CD4-positive, alpha-beta T cell treated with Interleukin-21 for 1 hour (primary cell): ENCODE data around the gene DDN.

Source experiments
- DNase-seq: peaks from one replicate; pipeline ENCODE4 v3.0.0-alpha.2; 2020

Gene DDN

GRCh38 chr12:49010092-49010668 is 11.0 kb upstream of the DDN start:
- DNase-seq, result no peak

GRCh38 chr12:49008943-49009342 is 9.8 kb upstream of the DDN start:
- DNase-seq, result no peak

- no peak for DNase-seq
Measured at GRCh38 chr12:49000346-49000745, 1.2 kb upstream of the DDN start.

- DNase-seq, result peak; percentile 30
Measured at GRCh38 chr12:48998497-48999353, 450 bp downstream of the DDN start.

GRCh38 chr12:48997719-48998496 is 1.3 kb downstream of the DDN start:
- DNase-seq, result peak; percentile 39

- DNase-seq, result peak; percentile 67
Measured at GRCh38 chr12:48996794-48997718, 2.1 kb downstream of the DDN start.

GRCh38 chr12:48995086-48995879 is 3.9 kb downstream of the DDN start:
- peak; percentile 59 for DNase-seq

GRCh38 chr12:48994224-48995085 is 4.7 kb downstream of the DDN start:
- DNase-seq, result no peak

GRCh38 chr12:48993787-48994186 is 5.4 kb downstream of the DDN start:
- DNase-seq, result no peak

GRCh38 chr12:48991247-48992050 is 7.7 kb downstream of the DDN start:
- DNase-seq, result no peak

- no peak for DNase-seq
Measured at GRCh38 chr12:48990552-48990951, 8.6 kb downstream of the DDN start.

GRCh38 chr12:48988030-48988649 is 11.0 kb downstream of the DDN start:
- DNase-seq, result peak; percentile 75

- DNase-seq, result no peak
Measured at GRCh38 chr12:48986720-48987291, 12.4 kb downstream of the DDN start.

- no peak for DNase-seq
Measured at GRCh38 chr12:48985901-48986300, 13.3 kb downstream of the DDN start.

GRCh38 chr12:48985475-48985897 is 13.7 kb downstream of the DDN start:
- DNase-seq, result no peak

GRCh38 chr12:48982397-48983080 is 16.6 kb downstream of the DDN start:
- DNase-seq, result no peak

GRCh38 chr12:48981757-48982157 is 17.4 kb downstream of the DDN start:
- no peak for DNase-seq
